ENCODE results near the gene ARHGAP25. TPM values are rescaled to one million over a fixed set of nuclear protein-coding genes. Genes with fewer than 3 reads are reported as not detected.

ARHGAP25 gene
- total RNA-seq, 1 donor from 2014 or later, result 31.8 TPM

- ATAC-seq (no peak), DNase-seq (no peak)
- no peak for TF ChIP-seq CTCF (IDR thresholded peaks at IDR 0.05)
- peaks cover 8% of the 10 kb centered on the region for H3K4me1 ChIP-seq
- H3K36me3 ChIP-seq, result no peaks in the 10 kb centered on the region
- intact Hi-C loops (cut with DNase I), result no loop called here
- H3K27me3 ChIP-seq, result no peaks in the 10 kb centered on the region
- H3K4me3 ChIP-seq, result no peak overlapping the region
- H3K9me3 ChIP-seq, result no peaks in the 10 kb centered on the region
- H3K27ac ChIP-seq, result no peak overlapping the region
These were observed 8.5 kb upstream of the ARHGAP25 start for GRCh38 chr2:68726100-68726499.

- H3K9me3 ChIP-seq, result no peaks in the 10 kb centered on the region
- H3K27me3 ChIP-seq, result no peaks in the 10 kb centered on the region
- intact Hi-C loops (cut with DNase I), result no loop called here
- no peaks in the 10 kb centered on the region for H3K36me3 ChIP-seq
- H3K4me1 ChIP-seq, result peaks cover 2% of the 10 kb centered on the region
- DNase-seq (no peak), ATAC-seq (peak; percentile 36)
- TF ChIP-seq CTCF (IDR thresholded peaks at IDR 0.05), result no peak
- no peak overlapping the region for H3K4me3 ChIP-seq
- no peak overlapping the region for H3K27ac ChIP-seq
These were observed 7.8 kb upstream of the ARHGAP25 start for GRCh38 chr2:68726608-68727367.

- no peaks in the 10 kb centered on the region for H3K4me1 ChIP-seq
- no peak overlapping the region for H3K27ac ChIP-seq
- no peaks in the 10 kb centered on the region for H3K36me3 ChIP-seq
- H3K4me3 ChIP-seq, result no peak overlapping the region
- H3K27me3 ChIP-seq, result no peaks in the 10 kb centered on the region
- ATAC-seq (no peak), DNase-seq (no peak)
- no peak for TF ChIP-seq CTCF (IDR thresholded peaks at IDR 0.05)
- intact Hi-C loops (cut with DNase I), result no loop called here
- no peaks in the 10 kb centered on the region for H3K9me3 ChIP-seq
These were observed 6.8 kb upstream of the ARHGAP25 start for GRCh38 chr2:68727683-68728375.

GRCh38 chr2:68730828-68731227, 3.8 kb upstream of the ARHGAP25 start:
- Histone ChIP-seq H3K4me3 (no peak overlapping the region), H3K9me3 (no peaks in the 10 kb centered on the region), H3K27me3 (no peaks in the 10 kb centered on the region), H3K36me3 (no peaks in the 10 kb centered on the region), H3K4me1 (no peaks in the 10 kb centered on the region), H3K27ac (no peak overlapping the region)
- intact Hi-C loops (cut with DNase I), result no loop called here
- DNase-seq (no peak), ATAC-seq (no peak)
- TF ChIP-seq CTCF (IDR thresholded peaks at IDR 0.05), result no peak

- DNase-seq (no peak), ATAC-seq (peak; percentile 66)
- intact Hi-C loops (cut with DNase I), result no loop called here
- no peak for TF ChIP-seq CTCF (IDR thresholded peaks at IDR 0.05)
- H3K27me3 ChIP-seq, result no peaks in the 10 kb centered on the region
- no peak overlapping the region for H3K4me3 ChIP-seq
- H3K9me3 ChIP-seq, result no peaks in the 10 kb centered on the region
- no peaks in the 10 kb centered on the region for H3K36me3 ChIP-seq
- peak overlapping the region; percentile 11 for H3K27ac ChIP-seq
- H3K4me1 ChIP-seq, result peaks cover 2% of the 10 kb centered on the region
These were observed 2.3 kb upstream of the ARHGAP25 start for GRCh38 chr2:68732036-68732932.

Measured in upper lobe of right lung (tissue), 1 donor.